Measurements from ENCODE around the gene GREB1.

- TF ChIP-seq ZFP37 (tag by site-specific recombination; IDR thresholded peaks at IDR 0.05) = no peak
- TF ChIP-seq CTCF (tag by site-specific recombination; IDR thresholded peaks at IDR 0.05) = no peak
- no peak for TF ChIP-seq ZBTB21 (tag by site-specific recombination; IDR thresholded peaks at IDR 0.05)
- no peak for TF ChIP-seq ZNF138 (tag by site-specific recombination; IDR thresholded peaks at IDR 0.05; ENCODE audit: borderline replicate concordance)
- no peak for TF ChIP-seq ZSCAN18 (tag by site-specific recombination; IDR thresholded peaks at IDR 0.05)
- TF ChIP-seq, protein P1, sequence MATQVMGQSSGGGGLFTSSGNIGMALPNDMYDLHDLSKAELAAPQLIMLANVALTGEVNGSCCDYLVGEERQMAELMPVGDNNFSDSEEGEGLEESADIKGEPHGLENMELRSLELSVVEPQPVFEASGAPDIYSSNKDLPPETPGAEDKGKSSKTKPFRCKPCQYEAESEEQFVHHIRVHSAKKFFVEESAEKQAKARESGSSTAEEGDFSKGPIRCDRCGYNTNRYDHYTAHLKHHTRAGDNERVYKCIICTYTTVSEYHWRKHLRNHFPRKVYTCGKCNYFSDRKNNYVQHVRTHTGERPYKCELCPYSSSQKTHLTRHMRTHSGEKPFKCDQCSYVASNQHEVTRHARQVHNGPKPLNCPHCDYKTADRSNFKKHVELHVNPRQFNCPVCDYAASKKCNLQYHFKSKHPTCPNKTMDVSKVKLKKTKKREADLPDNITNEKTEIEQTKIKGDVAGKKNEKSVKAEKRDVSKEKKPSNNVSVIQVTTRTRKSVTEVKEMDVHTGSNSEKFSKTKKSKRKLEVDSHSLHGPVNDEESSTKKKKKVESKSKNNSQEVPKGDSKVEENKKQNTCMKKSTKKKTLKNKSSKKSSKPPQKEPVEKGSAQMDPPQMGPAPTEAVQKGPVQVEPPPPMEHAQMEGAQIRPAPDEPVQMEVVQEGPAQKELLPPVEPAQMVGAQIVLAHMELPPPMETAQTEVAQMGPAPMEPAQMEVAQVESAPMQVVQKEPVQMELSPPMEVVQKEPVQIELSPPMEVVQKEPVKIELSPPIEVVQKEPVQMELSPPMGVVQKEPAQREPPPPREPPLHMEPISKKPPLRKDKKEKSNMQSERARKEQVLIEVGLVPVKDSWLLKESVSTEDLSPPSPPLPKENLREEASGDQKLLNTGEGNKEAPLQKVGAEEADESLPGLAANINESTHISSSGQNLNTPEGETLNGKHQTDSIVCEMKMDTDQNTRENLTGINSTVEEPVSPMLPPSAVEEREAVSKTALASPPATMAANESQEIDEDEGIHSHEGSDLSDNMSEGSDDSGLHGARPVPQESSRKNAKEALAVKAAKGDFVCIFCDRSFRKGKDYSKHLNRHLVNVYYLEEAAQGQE (tag by site-specific recombination; IDR thresholded peaks at IDR 0.05) = no peak
- TF ChIP-seq ZNF518A (tag by site-specific recombination; conservative IDR thresholded peaks at IDR 0.05; ENCODE audit: low read depth) = no peak
- no peak for TF ChIP-seq ZNF223 (tag by site-specific recombination; IDR thresholded peaks at IDR 0.05)
- TF ChIP-seq ZNF274 (IDR thresholded peaks at IDR 0.05; ENCODE audit: low read length) = no peak
- TF ChIP-seq ZNF274 (tag by site-specific recombination; IDR thresholded peaks at IDR 0.05; ENCODE audit: borderline replicate concordance) = no peak
- TF ChIP-seq ZBTB7A (tag by site-specific recombination; IDR thresholded peaks at IDR 0.05; ENCODE audit: low read depth) = no peak
- no peak for TF ChIP-seq ZNF660 (tag by site-specific recombination; IDR thresholded peaks at IDR 0.05)
- no peak for TF ChIP-seq ZBTB8A (tag by site-specific recombination; IDR thresholded peaks at IDR 0.05)
These were observed 25.6 kb upstream of the GREB1 start for GRCh38 chr2:11508279-11508678.
